H1 (cell line): ENCODE data around the gene GID4.

ENCODE experiments used
- CTCF ChIP-seq, 3 experiments: IDR thresholded peaks; 1 replicate in 2 of 3; 2 replicates in 1 of 3; pipeline versions ENCODE4 v1.5.1 to v1.6.1; 2011; ENCODE audit warnings: low read length in 3 of 3, mild to moderate bottlenecking in 3 of 3, inconsistent platforms in 2 of 3, low read depth in 1 of 3, moderate library complexity in 1 of 3; ENCODE audit not compliant: insufficient read depth in 1 of 3; ENCODE audit errors: control extremely low read depth in 1 of 3
- POLR2A ChIP-seq, 2 experiments: IDR thresholded peaks; 1 replicate in 1 of 2; 2 replicates in 1 of 2; pipeline ENCODE4 v1.6.1; 2011; ENCODE audit warnings: low read depth in 2 of 2, low read length in 2 of 2, mild to moderate bottlenecking in 2 of 2; ENCODE audit errors: control extremely low read depth in 1 of 2

DNA sequence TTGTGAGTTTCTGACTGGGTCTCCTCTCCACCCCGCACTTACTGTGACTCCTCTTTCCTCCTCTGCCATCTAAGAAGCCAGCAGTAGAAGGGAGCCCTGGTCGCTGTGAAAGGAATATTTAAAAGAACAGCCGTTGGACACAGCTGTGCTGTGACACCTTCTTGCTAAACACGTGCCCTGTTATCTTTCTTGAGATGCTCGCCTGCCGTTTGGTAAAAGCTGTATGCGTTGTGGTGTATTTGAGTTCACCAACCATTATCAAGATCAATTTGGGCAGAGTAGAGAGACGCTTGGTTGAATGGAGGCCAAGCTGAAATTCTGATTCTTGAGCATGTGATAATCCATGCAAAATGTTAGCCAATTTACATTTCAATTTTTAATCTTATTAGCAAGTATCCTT, 3.8 kb downstream of the GID4 start:
- TF ChIP-seq CTCF (IDR thresholded peaks at IDR 0.05; ENCODE audit: control extremely low read depth in 1 of 3, insufficient read depth in 1 of 3, low read depth in 1 of 3, low read length in 3 of 3) (no peak), POLR2A (IDR thresholded peaks at IDR 0.05; ENCODE audit: control extremely low read depth in 1 of 2, low read depth in 2 of 2, low read length in 2 of 2) (no peak)
